Measurements from ENCODE around the gene UQCR11.

UQCR11 gene

DNA sequence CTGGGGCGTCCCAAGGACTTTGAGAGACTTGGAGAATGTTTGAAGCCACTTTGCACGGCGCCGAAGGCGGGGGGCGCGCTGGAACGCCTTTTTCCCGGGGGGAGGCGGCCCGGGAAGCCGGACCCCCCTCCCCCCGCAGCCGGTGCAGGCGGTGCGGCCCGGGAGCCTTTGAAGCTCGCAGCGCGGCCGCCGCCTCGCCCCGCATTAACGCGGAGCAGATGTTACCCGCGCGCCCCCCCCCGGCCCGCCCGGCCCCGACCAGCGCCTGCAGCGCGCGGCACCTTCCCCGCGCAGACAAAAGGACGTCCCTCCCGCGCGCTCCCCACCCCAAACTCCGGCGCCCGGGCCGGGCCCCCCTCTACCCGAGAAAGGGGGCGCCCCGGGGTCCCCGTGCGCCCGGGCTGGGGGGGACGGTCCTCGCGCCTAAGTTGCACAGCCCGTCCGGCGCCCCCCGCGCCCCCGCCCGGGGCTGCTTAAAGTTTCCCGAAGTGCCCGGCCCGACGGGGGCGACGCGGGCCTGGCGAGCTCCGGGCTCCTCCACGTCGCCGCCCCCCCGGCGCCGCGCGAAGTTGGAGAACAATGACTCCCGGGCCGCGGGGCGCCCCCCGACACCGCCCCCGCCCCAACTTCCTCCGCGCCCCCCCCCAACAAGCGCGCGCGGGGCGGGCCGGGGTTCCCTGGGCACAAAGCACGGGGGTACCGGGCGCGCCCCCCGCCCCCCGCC, 46.5 kb upstream of the UQCR11 start:
- DNase-seq (ENCODE audit: low spot score) = no peak
- ATAC-seq (ENCODE audit: low read depth) = no peak
- Histone ChIP-seq H3K36me3 (ENCODE audit: low read depth) (peaks cover 19% of the 10 kb centered on the region), H3K4me3 (ENCODE audit: severe bottlenecking) (peak overlapping the region; percentile 96), H3K4me1 (ENCODE audit: insufficient read depth, poor library complexity, severe bottlenecking) (no peaks in the 10 kb centered on the region), H3K27ac (ENCODE audit: poor library complexity, severe bottlenecking) (peak overlapping the region; percentile 66), H3K9me3 (ENCODE audit: severe bottlenecking) (no peaks in the 10 kb centered on the region), H3K27me3 (ENCODE audit: insufficient read depth, poor library complexity, severe bottlenecking) (no peaks in the 10 kb centered on the region)
- TF ChIP-seq, protein P1, sequence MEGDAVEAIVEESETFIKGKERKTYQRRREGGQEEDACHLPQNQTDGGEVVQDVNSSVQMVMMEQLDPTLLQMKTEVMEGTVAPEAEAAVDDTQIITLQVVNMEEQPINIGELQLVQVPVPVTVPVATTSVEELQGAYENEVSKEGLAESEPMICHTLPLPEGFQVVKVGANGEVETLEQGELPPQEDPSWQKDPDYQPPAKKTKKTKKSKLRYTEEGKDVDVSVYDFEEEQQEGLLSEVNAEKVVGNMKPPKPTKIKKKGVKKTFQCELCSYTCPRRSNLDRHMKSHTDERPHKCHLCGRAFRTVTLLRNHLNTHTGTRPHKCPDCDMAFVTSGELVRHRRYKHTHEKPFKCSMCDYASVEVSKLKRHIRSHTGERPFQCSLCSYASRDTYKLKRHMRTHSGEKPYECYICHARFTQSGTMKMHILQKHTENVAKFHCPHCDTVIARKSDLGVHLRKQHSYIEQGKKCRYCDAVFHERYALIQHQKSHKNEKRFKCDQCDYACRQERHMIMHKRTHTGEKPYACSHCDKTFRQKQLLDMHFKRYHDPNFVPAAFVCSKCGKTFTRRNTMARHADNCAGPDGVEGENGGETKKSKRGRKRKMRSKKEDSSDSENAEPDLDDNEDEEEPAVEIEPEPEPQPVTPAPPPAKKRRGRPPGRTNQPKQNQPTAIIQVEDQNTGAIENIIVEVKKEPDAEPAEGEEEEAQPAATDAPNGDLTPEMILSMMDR (IDR thresholded peaks at IDR 0.05; ENCODE audit: poor library complexity, severe bottlenecking) = no peak

DNA sequence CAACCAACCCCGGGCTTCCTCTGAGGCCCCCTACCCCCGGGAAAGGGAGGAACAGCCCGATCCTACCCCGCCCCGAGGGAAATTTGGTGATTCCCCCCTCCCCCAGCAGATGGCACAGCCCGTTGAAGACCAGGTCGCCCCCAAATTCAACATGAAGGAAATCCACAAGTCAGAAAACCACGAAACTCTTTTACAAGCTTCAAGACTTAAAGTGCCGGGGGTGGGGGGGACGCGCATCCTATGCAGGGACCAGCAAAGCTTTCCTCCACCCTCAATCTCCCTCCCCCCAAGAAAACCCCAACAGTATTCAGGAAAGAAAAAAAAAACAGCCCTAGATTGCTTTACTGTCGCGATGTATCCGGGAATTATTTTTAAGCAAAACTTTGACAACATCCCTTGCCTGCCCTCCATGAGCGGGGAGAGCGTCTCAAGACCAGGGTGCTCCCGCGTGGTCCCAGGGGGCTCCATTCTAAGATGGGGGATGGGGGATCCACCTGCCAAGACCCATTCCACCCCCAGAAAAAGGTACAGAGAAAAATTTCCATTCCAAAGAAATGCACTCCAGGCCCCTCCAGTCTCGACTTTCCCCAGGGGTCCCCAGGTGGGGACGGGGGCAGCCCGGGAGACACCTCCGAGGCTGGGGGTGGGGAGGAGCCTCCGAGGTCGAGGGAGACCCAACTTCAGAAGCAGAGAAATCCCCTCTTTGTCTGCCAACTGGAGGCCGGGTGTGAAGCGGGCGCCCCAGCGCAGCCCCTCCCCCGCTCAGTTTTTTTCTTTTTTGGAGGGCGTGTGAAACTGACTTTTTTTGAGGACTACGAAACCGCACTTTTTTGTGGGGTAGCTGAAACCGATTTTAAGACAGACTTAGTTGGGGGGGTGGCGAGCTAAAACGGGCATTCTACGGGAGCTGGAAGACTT, 45.6 kb upstream of the UQCR11 start:
- Histone ChIP-seq H3K4me3 (ENCODE audit: severe bottlenecking) (peak overlapping the region; percentile 96), H3K27me3 (ENCODE audit: insufficient read depth, poor library complexity, severe bottlenecking) (no peaks in the 10 kb centered on the region), H3K27ac (ENCODE audit: poor library complexity, severe bottlenecking) (peak overlapping the region; percentile 66), H3K9me3 (ENCODE audit: severe bottlenecking) (no peaks in the 10 kb centered on the region), H3K36me3 (ENCODE audit: low read depth) (peaks cover 22% of the 10 kb centered on the region), H3K4me1 (ENCODE audit: insufficient read depth, poor library complexity, severe bottlenecking) (no peaks in the 10 kb centered on the region)
- DNase-seq (ENCODE audit: low spot score) (no peak), ATAC-seq (ENCODE audit: low read depth) (no peak)
- TF ChIP-seq, protein P1 (IDR thresholded peaks at IDR 0.05; ENCODE audit: poor library complexity, severe bottlenecking) = no peak

DNA sequence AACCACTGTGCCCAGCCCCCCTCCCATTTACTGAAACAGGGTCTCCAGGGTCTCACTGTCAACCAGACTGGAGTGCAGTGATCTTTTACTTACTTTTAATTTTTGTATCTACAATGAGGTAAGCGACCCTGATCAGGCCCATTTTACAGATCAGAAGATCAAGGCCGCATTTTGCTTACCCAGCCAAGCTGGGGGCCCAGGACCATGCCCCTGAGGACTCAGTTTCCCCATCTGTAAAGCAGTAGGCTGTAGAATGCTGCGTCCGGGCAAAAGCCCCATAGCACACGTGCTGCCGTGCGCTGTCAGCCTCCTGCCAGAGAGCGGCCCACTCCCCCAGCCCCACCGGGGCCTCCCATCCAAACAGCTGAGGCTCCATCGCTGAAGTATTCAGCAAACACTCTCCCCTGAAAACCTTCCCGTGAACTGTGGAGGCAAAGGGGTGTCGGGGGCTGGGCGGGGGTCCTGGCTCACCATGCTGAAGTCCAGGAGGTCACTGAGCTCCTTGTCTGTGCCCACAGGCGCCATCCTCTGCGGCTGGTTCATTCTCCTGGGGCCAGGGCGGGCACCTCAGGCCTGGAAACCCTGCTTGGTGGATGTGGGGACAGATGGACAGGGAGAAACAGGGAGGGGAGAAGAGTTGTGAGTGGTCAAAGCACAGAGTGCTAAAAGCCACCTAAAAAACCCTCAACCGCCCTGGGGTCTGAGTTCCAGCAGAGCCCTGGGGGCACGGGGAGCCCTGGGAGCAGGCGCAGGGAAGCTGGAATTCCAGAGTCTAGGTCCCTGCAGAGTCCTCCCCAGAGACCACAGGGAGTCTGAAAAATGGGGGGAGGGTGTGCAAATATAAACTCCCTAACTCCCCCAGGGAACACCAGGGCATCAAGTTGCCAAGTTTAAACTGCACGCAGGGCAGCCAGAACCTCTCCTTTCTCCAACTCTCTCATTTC, 44.7 kb upstream of the UQCR11 start:
- H3K27me3 ChIP-seq (ENCODE audit: insufficient read depth, poor library complexity, severe bottlenecking) = no peaks in the 10 kb centered on the region
- no peaks in the 10 kb centered on the region for H3K4me1 ChIP-seq (ENCODE audit: insufficient read depth, poor library complexity, severe bottlenecking)
- no peaks in the 10 kb centered on the region for H3K9me3 ChIP-seq (ENCODE audit: severe bottlenecking)
- no peak for ATAC-seq (ENCODE audit: low read depth)
- TF ChIP-seq, protein P1 (IDR thresholded peaks at IDR 0.05; ENCODE audit: poor library complexity, severe bottlenecking) = no peak
- peaks cover 22% of the 10 kb centered on the region for H3K36me3 ChIP-seq (ENCODE audit: low read depth)
- H3K4me3 ChIP-seq (ENCODE audit: severe bottlenecking) = no peak overlapping the region
- peak overlapping the region; percentile 66 for H3K27ac ChIP-seq (ENCODE audit: poor library complexity, severe bottlenecking)
- DNase-seq (ENCODE audit: low spot score) = no peak

- Histone ChIP-seq H3K27ac (ENCODE audit: poor library complexity, severe bottlenecking) (no peak overlapping the region), H3K9me3 (ENCODE audit: severe bottlenecking) (no peaks in the 10 kb centered on the region), H3K4me1 (ENCODE audit: insufficient read depth, poor library complexity, severe bottlenecking) (no peaks in the 10 kb centered on the region), H3K4me3 (ENCODE audit: severe bottlenecking) (no peak overlapping the region), H3K36me3 (ENCODE audit: low read depth) (peaks cover 22% of the 10 kb centered on the region), H3K27me3 (ENCODE audit: insufficient read depth, poor library complexity, severe bottlenecking) (no peaks in the 10 kb centered on the region)
- TF ChIP-seq, protein P1 (IDR thresholded peaks at IDR 0.05; ENCODE audit: poor library complexity, severe bottlenecking) = no peak
- no peak for ATAC-seq (ENCODE audit: low read depth)
- DNase-seq (ENCODE audit: low spot score) = peak; percentile 47
Measured at GRCh38 chr19:1648920-1649541, 43.8 kb upstream of the UQCR11 start.
